ENCODE results near the gene AXL.

- TF ChIP-seq ZFP3 (CRISPR knock-in tag; IDR thresholded peaks at IDR 0.05) = no peak
- no peak for TF ChIP-seq TSHZ2 (CRISPR knock-in tag; IDR thresholded peaks at IDR 0.05)
- TF ChIP-seq OSR1 (CRISPR knock-in tag; IDR thresholded peaks at IDR 0.05) = no peak
- TF ChIP-seq CREB5 (CRISPR knock-in tag; IDR thresholded peaks at IDR 0.05; ENCODE audit: low read depth) = no peak
- no peak for TF ChIP-seq BACH2 (CRISPR knock-in tag; IDR thresholded peaks at IDR 0.05; ENCODE audit: borderline replicate concordance)
- TF ChIP-seq ARNTL (CRISPR knock-in tag; IDR thresholded peaks at IDR 0.05; ENCODE audit: borderline replicate concordance, low read depth) = no peak
- TF ChIP-seq PATZ1 (CRISPR knock-in tag; IDR thresholded peaks at IDR 0.05; ENCODE audit: borderline replicate concordance) = no peak
- TF ChIP-seq TOX (CRISPR knock-in tag; IDR thresholded peaks at IDR 0.05; ENCODE audit: borderline replicate concordance) = no peak
- TF ChIP-seq ISL1 (CRISPR knock-in tag; IDR thresholded peaks at IDR 0.05) = no peak
- TF ChIP-seq ZNF8 (CRISPR knock-in tag; IDR thresholded peaks at IDR 0.05) = no peak
- TF ChIP-seq ZNF70 (CRISPR knock-in tag; IDR thresholded peaks at IDR 0.05) = no peak
Measured at GRCh38 chr19:41220811-41221210, 1.8 kb downstream of the AXL start.
